AG04450 (cell line): Measurements from ENCODE around the gene RIPK3. TPM values are rescaled to one million over a fixed set of nuclear protein-coding genes. Genes with fewer than 3 reads are reported as not detected.

ENCODE experiments used
- CTCF ChIA-PET: fragments of 300-600, 350-600 bp; formaldehyde crosslinking; extraction: SDS; loops from one replicate; lab custom pipeline; 2022; ENCODE audit warnings: antibody characterized with exemption, inconsistent platforms; lab: Charles Lee
- POLR2A ChIA-PET: fragments of 350-600 bp; formaldehyde crosslinking; extraction: SDS; loops from one replicate; lab custom pipeline; 2021; ENCODE audit warnings: antibody characterized with exemption, inconsistent platforms; lab: Yijun Ruan, JAX
- DNase-seq: peaks from one replicate; pipeline ENCODE4 v3.0.0-alpha.2; 2011; ENCODE audit warnings: low read depth, low spot score
- H3K27ac ChIP-seq: one replicate; pipeline ENCODE4 v1.5.1; 2012; ENCODE audit warnings: low read depth, low read length, control low read depth
- H3K27me3 ChIP-seq: one replicate; pipeline ENCODE4 v1.6.0; 2012; ENCODE audit warnings: low read length; ENCODE audit not compliant: control insufficient read depth, insufficient read depth
- H3K4me3 ChIP-seq: 2 replicates; pipeline ENCODE4 v1.5.1; 2011; ENCODE audit warnings: mild to moderate bottlenecking, low read depth, low read length, control low read depth
- H3K9me3 ChIP-seq: 2 replicates; pipeline ENCODE4 v1.5.1; 2012; ENCODE audit warnings: low read length; ENCODE audit not compliant: control insufficient read depth, insufficient read depth
- CTCF ChIP-seq: IDR thresholded peaks from 2 replicates; pipeline ENCODE4 v1.5.1; 2011; ENCODE audit warnings: low read depth, low read length, control low read depth, inconsistent platforms
- polyA plus RNA-seq: library from polyadenylated mRNA; depleted of rRNA; stranded (reverse); fragments of >200 nt; gene quantifications from 2 replicates; pipeline ENCODE4 v1.2.3, GENCODE V29; 2011

RIPK3 gene
- polyA plus RNA-seq, 1 experiment = not detected

DNA sequence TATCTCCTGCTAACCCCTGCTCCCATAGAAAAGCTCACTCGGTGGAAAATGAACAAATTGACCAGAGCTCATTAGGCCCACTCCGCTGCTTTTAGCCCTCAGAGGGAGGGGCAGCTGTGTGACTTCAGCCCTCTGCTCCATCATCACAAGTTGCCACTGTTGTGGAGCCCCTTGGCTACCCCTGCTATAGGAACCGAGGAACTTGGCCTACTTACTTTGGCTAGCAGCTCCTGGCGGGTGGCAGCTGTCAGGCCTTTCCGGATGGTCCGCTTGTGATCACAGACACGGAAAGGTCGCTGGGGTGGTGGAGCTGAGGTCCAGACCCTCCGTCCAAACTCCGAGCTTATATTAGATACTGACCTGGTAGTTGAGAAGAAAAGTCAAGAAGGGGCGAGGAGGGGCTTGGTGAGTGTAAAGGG, 32.6 kb downstream of the RIPK3 start:
- no peaks in the 10 kb centered on the region for H3K27me3 ChIP-seq
- no peak overlapping the region for H3K4me3 ChIP-seq
- ChIA-PET POLR2A (interaction anchor here (1.8 kb wide), 1 partner anchor 36 kb away, joined by 10 read pairs; the partner anchor contains the start of gene RABGGTA), CTCF (interaction anchor here (0.6 to 6.3 kb wide), 23 partner anchors 9 to 250 kb away, joined by 3 to 87 read pairs (median 8); partner anchors contain the start of genes CHMP4A, DHRS1, IRF9 and NOP9)
- no peaks in the 10 kb centered on the region for H3K9me3 ChIP-seq
- no peak for TF ChIP-seq CTCF
- H3K27ac ChIP-seq = no peak overlapping the region
- DNase-seq = no peak

DNA sequence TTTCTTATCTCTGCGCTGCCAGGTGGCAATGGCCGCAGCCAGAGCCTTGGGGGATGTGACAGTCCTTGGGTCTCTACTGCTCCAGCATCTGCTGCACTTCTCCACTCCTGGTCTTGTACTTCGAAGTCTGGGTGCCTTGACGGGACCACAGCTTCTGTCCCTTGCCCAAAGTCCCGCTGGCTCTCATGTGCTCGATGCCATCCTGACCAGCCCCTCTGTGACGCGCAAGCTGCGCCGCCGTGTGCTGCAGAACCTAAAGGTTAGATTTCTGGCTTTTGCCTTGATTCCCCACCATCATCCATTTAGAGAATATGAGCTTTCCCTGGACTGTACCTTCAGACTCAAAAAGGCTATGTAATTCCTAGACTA, 35.8 kb downstream of the RIPK3 start:
- no peak for DNase-seq
- H3K4me3 ChIP-seq = no peak overlapping the region
- H3K9me3 ChIP-seq = no peaks in the 10 kb centered on the region
- no peak overlapping the region for H3K27ac ChIP-seq
- H3K27me3 ChIP-seq = no peaks in the 10 kb centered on the region
- TF ChIP-seq CTCF = no peak
- ChIA-PET CTCF (interaction anchor here (1.6 to 1.7 kb wide), 2 partner anchors 30 to 132 kb away, joined by 3 to 6 read pairs; no protein-coding TSS in a partner anchor), POLR2A (no interaction called here)

GRCh38 chr14:24300326-24300980, 39.3 kb downstream of the RIPK3 start:
- Histone ChIP-seq H3K27ac (no peak overlapping the region), H3K27me3 (no peaks in the 10 kb centered on the region), H3K4me3 (peak overlapping the region; percentile 96), H3K9me3 (no peaks in the 10 kb centered on the region)
- ChIA-PET POLR2A (interaction anchor here (0.5 to 2.5 kb wide), 7 partner anchors 22 to 129 kb away, joined by 3 to 9 read pairs (median 3); partner anchors contain the start of genes CBLN3, KHNYN, MDP1 and RABGGTA), CTCF (interaction anchor here (0.7 to 7.6 kb wide), 7 partner anchors 8 to 210 kb away, joined by 3 to 87 read pairs (median 8); partner anchors contain the start of genes CIDEB, IRF9, LTB4R and LTB4R2)
- TF ChIP-seq CTCF = no peak
- DNase-seq = no peak

- POLR2A ChIA-PET = interaction anchor here (0.5 to 2.5 kb wide), 10 partner anchors 20 to 185 kb away, joined by 3 to 9 read pairs (median 3); partner anchors contain the start of genes CBLN3, DCAF11, KHNYN and MDP1
- no peaks in the 10 kb centered on the region for H3K9me3 ChIP-seq
- H3K27me3 ChIP-seq = no peaks in the 10 kb centered on the region
- DNase-seq = peak; percentile 54
- peak within 1 kb of the TSS; percentile 96 for H3K4me3 ChIP-seq
- TF ChIP-seq CTCF = no peak
- CTCF ChIA-PET = interaction anchor here (0.5 to 7.6 kb wide), 9 partner anchors 9 to 241 kb away, joined by 3 to 87 read pairs (median 3); partner anchors contain the start of genes CIDEB, IRF9, LTB4R2 and TINF2
- peak within 1 kb of the TSS; percentile 57 for H3K27ac ChIP-seq
Measured at GRCh38 chr14:24299255-24300191, 40.3 kb downstream of the RIPK3 start, which contains the start of the genes DHRS1 and NOP9. DHRS1 (minus strand) TSS chr14:24299780; CDS start chr14:24299106, 674 bp downstream. NOP9 (plus strand) TSS chr14:24299850; CDS start chr14:24299955, 105 bp downstream.
